Measurements from ENCODE around the gene TRNAU1AP.
"Not testable (repeated sequence)": the region's sequence is repeated elsewhere in the genome, so short reads cannot be mapped to it uniquely, and the experiment has no call there.

TRNAU1AP gene

DNA sequence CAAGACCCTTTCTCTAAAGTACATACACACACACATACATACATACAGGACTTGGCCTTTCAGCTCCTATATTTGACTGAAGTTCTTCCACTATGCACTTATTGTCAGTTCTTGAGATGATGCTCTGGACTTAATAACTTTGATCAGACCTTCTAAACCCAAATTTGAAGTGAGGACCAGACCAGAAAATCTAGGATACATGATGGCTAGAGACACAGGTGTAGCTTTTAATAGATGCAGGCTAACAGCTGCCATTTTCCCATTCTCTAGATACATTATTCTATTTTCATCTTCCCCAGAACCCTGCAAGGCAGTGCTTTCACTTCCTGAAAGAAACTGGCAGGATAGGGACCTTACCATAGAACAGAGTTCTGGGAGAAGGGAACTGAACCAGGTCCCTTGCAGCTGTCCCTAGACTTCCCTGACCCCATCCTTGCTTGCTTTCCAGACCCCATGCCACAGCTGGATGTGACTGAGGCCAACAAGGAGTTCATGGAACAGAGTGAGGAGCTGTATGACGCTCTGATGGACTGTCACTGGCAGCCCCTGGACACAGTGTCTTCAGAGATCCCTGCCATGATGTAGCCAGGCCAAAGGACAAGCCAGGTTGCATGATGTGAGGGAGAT lies 24.3 kb downstream of the TRNAU1AP start:
- no peak for DNase-seq (ENCODE audit: low read depth in 2 of 2)

DNA sequence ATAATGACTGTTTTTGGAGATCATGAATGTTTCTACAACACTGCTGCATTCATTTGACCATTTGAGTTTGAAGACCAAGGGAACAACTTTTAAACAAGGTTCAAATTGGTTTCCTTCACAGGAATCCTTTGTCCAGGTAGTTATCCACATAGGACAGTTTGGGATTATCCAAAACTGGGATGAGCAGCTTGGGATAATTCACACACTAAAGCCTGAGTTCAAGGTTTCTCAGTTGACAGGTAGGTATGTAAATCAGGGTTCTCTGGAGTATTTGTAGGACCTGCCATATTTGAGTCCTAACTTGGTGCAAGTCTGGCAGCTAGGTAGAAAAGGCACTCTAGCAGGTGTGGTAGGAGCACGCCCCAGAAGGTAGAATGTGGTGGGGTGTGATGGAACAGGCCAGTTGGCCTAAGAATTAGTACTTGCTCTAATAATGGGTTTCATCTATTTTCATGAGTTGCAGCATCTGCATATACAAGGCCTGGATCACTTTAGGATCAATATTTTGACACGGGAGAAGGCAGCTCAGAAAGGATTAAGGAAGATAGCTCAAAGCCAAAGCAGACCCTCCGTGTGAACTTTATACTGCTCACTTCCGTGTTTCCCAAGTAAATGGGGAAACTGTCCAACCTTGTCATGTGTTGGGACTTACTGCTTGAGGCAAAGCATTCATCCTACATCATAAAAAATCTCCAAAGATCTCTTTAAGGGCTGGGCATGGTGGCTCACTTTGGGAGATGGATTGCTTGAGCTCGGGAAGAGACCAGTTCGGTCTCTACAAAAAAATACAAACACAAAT lies 25.1 kb downstream of the TRNAU1AP start:
- DNase-seq (ENCODE audit: low read depth in 2 of 2) = no peak

DNA sequence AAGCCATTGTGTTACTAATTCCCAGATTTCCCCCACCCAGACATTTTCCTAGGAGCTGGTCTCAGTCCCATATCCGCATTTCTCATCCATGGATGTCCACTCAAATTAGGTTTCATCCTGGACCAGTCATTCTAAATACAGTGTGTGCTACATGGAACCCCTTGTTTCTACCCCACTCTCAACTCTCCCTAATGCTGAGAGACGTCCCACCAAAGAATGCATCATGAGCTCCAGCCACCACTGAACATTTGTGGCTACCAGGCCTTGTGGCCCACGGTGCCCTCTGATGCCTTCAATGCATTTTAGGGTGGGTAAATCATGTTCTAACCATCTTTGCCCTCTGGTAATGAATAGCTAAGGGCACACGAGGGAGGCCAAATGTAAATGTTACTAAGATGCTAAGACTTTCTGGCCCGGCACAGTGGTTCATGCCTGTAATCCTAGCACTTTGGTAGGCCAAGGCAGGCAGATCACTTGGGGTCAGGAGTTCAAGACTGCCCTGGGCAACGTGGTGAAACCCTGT lies 25.9 kb downstream of the TRNAU1AP start:
- no peak for DNase-seq (ENCODE audit: low read depth in 2 of 2)

DNA sequence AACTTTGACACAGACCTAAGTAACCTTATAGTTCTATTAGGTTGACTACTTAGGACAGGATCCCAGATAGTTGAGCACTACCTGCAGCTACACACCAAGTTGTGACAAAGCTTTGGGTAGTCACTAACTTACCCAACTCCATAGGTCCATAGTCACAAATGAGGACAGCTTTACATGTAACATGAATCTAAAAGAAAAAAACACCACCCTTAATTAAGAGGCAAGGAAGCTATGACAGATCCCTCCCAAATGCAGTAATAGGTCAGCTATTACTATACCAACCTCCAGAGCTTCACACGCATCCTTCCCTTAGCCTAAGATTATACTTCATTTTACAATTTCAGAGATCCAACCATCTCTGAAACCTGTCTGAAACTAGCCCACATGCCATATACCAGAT lies 26.5 kb downstream of the TRNAU1AP start:
- no peak for DNase-seq (ENCODE audit: low read depth in 2 of 2)

- peak; percentile 44 to 53 for DNase-seq (ENCODE audit: low read depth in 2 of 2)
These were observed 28.0 kb downstream of the TRNAU1AP start for GRCh38 chr1:28580722-28581530.

- peak; percentile 90 to 94 for DNase-seq (ENCODE audit: low read depth in 2 of 2)
These were observed 28.8 kb downstream of the TRNAU1AP start for GRCh38 chr1:28581531-28582247.

DNA sequence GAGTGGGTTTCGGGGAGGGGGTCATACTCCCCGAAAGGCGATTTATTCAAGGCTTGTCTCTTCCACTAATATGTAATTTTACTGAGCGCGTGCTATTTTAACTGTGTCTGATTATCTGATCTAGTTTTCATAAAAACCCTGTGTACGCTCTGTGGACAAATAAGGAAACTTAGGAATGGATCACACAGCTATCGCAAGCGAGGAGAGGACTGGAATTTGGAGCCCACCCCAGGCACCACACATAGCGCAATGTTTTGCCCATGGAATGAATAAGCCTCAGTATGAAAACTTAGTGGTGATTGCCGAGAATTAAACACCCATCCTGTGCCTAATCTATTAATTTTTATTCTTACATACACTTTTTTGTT lies 29.3 kb downstream of the TRNAU1AP start:
- no peak for DNase-seq (ENCODE audit: low read depth in 2 of 2)

GRCh38 chr1:28586585-28587391 lies 33.9 kb downstream of the TRNAU1AP start:
- DNase-seq (ENCODE audit: low read depth in 2 of 2) = not testable (repeated sequence)

DNA sequence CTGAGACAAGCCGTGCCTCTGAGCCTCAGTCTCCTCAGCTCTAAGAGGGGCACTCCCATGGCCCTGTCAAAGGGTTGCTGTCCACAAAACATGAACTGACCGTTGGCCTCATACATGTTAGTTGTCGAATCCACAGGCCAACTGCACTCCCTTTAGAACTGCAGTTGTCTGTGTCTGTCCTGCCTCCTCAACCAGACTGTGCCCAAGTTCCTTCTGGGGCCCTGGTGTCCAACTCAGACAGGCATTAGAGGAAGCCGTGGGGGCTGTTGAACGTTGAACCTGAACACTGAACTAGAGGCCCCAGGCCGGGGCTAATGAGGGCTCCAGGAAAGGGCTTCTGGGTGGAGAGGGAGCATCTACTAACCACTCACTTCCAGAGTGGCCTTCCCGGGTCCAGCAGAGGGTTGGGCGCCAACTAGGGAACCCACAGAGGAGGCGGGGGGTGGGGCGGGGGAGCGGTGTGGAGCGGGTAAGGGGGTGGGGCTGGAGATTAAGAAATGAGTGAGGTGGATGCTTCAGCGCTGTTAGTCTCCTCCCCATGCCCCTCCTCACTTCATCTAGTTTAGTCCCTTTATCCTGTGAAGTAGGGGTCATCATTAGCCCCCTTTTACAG lies 38.9 kb downstream of the TRNAU1AP start, which contains the start of gene RAB42:
TSS of gene RAB42 (plus strand) at position 558 of the 613 bp plus-strand sequence. CDS start 247 bp downstream, outside the sequence.
- no peak for DNase-seq (ENCODE audit: low read depth in 2 of 2)

DNA sequence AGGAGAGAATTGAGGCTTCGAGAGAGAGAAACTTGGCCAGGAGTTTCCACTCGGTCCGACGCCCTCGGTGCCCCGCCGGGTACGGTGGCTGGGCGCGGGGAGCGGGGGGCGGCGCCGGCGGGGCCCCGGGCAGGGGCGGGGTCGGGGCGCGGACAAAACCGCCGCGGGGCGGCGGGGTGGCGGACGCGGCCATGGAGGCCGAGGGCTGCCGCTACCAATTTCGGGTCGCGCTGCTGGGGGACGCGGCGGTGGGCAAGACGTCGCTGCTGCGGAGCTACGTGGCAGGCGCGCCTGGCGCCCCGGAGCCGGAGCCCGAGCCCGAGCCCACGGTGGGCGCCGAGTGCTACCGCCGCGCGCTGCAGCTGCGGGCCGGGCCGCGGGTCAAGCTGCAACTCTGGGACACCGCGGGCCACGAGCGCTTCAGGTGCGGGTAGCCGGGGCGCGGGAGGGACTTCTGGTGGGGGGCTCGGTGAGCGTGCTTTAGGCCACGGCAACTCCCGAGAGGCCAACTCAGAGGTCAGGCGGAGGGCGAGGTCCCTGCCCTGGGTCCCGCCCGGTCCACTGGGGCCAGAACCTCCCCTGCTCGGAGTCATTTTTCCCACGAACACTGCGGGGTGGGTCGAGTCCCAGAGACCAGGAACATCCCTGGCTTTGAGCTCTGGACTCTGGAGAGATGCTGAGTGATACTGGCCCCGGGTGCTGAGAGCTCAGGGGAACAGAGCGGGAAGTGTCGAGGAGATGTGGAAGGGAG lies 39.6 kb downstream of the TRNAU1AP start:
- DNase-seq (ENCODE audit: low read depth in 2 of 2) = no peak

GRCh38 chr1:28593988-28594356 lies 41.1 kb downstream of the TRNAU1AP start:
- not testable (repeated sequence) for DNase-seq (ENCODE audit: low read depth in 2 of 2)

GRCh38 chr1:28594686-28595411 lies 42.0 kb downstream of the TRNAU1AP start:
- not testable (repeated sequence) for DNase-seq (ENCODE audit: low read depth in 2 of 2)

DNA sequence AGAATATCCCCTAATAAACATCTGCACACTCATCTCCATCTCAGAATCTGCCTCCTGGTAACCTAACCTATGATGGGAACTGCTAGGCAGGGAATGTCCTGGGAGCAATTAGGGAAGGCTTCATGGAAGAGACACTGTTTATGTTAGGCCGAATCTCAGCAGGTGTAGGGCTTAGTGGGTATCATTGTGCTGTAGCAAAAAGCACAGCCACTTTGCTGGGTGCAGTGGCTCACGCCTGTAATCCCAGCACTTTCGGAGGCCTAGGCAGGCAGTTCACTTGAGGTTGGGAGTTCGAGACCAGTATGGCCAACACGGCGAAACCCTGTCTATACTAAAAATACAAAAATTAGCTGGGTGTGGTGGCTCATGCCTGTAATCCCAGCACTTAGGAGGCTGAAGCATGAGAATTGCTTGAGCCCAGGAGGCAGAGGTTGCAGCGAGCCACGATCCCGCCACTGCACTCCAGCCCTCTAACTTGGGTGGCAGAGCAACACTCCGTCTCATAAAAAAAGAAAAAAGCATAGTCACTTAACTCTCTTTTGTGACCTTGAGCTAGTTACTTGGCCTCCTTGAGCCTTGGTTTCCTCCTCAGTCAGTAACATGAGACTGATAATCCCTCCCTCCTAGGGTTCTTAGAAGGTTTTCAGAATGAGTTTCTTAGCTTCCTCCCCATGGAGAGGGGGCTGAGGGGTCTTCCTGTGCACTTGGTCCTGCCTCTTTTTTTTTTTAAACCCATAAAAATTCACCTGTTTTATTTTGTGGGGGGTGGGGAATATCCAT lies 42.7 kb downstream of the TRNAU1AP start:
- DNase-seq (ENCODE audit: low read depth in 2 of 2) = no peak

DNA sequence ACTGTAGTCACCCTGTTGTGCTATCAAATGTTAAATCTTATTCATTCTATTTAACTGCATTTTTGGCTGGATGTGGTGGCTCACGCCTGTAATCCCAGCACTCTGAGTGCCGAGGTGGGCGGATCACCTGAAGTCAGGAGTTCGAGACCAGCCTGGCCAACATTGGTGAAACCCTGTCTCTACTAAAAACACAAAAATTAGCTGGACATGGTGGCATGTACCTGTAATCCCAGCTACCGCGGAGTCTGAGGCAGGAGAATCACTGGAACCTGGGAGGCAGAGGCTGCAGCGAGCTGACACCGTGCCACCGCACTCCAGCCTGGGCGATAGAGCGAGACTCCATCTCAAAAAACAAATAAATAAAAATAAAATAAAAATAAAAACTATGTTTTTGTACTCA lies 43.4 kb downstream of the TRNAU1AP start:
- DNase-seq (ENCODE audit: low read depth in 2 of 2) = not testable (repeated sequence)

GRCh38 chr1:28601696-28602095 lies 48.8 kb downstream of the TRNAU1AP start:
- no peak for DNase-seq (ENCODE audit: low read depth in 2 of 2)

- DNase-seq (ENCODE audit: low read depth in 2 of 2) = no peak
These were observed 49.9 kb downstream of the TRNAU1AP start for GRCh38 chr1:28602536-28603439.

DNA sequence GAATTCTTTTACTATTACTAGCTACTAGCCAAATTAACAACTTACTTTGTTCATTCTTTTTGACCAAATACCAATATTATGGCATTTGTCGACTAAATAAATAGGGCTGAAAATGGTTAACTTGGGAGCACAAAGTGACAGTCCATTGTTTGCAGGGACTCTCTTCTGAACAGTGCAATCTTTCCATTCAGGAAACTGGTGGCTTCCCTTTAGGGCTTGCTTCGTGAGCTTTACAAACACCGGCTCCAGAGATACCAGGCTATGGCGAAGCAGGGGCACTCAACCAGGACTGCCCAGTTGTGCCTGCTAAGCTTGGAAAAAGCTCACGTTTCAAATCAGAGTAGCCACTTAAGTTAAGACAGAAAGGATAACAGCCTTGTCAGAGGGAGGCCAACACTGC lies 51.5 kb downstream of the TRNAU1AP start:
- DNase-seq (ENCODE audit: low read depth in 2 of 2) = no peak
